Hypothalamus (tissue), 51 donors: Measurements from ENCODE around the gene UPK1A.

Source experiments
- DNase-seq, 51 donors: peaks; one replicate each; lab custom pipeline; 2025; lab: John Stamatoyannopoulos, UW

Gene UPK1A

GRCh38 chr19:35666251-35666913, at the start of gene UPK1A:
UPK1A (plus strand) TSS chr19:35666517; CDS start chr19:35666813, 296 bp downstream.
- DNase-seq: no peak

- DNase-seq: no peak
Measured at GRCh38 chr19:35618857-35619256, 47.5 kb upstream of the UPK1A start.

- DNase-seq: no peak
Measured at GRCh38 chr19:35619290-35619923, 46.9 kb upstream of the UPK1A start.

DNA sequence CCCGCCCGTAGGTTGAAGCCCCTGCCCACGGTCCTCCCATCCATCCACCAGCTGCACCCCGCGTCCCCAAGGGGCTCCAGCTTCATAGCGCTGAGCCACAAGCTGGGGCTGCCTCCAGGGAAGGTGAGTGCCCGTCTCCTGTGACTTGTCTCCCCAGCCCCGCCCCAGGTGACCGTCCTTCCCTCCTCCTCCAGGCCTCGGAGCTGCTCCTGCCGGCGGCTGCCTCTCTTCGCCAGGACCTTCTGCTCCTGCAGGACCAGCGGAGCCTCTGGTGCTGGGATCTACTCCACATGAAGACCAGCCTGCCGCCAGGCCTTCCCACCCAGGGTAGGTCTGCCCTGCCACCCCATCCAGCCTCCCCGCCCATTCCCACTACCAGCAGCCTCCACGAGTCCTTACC, 46.3 kb upstream of the UPK1A start:
- no peak for DNase-seq

- no peak for DNase-seq
Measured at GRCh38 chr19:35621708-35622107, 44.6 kb upstream of the UPK1A start.

GRCh38 chr19:35622750-35623149, 43.6 kb upstream of the UPK1A start:
- DNase-seq: no peak

GRCh38 chr19:35623327-35624010, 42.8 kb upstream of the UPK1A start:
- peak in 1 of 51 donors; percentile 3 for DNase-seq

DNA sequence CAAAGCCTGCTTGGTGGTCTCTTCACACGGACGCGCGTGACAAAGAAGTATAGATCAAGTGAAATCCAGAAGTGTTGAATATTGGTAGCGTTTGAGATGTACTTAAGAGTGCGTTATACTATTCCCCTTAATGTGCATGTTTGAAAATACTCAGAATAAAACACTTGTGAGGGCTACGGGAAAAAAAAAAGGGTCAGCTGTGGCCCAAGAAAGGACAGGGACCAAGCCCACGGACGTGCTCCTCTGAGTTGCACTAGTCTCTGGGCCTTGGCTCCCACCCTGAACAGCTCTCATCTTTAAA, 38.1 kb upstream of the UPK1A start:
- no peak for DNase-seq

GRCh38 chr19:35628565-35629331, 37.6 kb upstream of the UPK1A start, which contains the start of gene RBM42:
RBM42 (plus strand) TSS chr19:35629036; CDS start chr19:35629154, 118 bp downstream.
- peak; percentile 79 to 98 (median 93) for DNase-seq

DNA sequence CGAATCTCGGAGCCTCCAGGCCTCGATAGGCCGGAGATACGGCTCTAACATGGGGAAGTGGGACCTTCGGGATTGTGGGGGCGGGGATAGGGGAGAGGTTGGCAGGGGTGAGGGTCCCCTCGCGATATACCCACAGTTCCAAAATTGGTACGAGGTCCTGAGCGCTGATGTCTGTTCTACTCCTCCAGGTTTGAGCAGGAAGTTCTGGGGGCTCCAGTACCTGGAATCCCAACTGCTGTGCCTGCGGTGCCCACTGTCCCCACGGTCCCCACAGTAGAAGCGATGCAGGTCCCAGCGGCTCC, 37.0 kb upstream of the UPK1A start:
- no peak for DNase-seq

GRCh38 chr19:35633727-35634440, 32.4 kb upstream of the UPK1A start:
- DNase-seq: no peak

GRCh38 chr19:35636651-35637050, 29.7 kb upstream of the UPK1A start:
- no peak for DNase-seq

DNA sequence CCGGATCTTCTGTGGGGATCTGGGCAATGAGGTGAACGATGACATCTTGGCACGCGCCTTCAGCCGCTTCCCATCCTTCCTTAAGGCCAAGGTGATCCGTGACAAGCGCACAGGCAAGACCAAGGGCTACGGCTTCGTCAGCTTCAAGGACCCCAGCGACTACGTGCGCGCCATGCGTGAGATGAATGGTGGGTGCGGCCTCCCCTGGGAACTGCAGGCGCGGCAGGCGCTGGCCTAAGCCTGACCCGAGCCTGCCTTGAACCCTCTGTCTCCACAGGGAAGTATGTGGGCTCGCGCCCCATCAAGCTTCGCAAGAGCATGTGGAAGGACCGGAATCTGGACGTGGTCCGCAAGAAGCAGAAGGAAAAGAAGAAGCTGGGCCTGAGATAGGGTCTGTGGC, 29.2 kb upstream of the UPK1A start:
- no peak for DNase-seq

GRCh38 chr19:35639321-35639639, 27.0 kb upstream of the UPK1A start:
- no peak for DNase-seq

DNA sequence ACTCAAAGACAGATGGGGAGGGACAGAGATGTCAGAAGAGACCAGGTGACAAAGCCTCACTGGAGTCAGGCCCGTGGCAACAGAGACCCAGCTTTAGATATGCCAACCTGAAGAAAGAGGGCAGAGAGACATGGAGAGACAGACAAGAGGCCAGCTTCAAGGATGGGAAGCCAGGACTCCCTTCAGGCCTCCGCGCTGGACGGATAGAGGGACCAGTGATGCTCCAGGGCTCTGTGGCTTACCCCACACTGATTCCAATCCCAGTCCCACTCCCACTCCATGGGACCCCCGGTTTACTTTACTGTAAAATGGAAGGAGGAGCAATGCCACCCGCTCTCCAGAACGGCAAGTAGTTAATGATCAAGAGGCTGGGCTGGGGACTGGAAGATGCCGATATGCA, 26.5 kb upstream of the UPK1A start:
- DNase-seq: no peak

DNA sequence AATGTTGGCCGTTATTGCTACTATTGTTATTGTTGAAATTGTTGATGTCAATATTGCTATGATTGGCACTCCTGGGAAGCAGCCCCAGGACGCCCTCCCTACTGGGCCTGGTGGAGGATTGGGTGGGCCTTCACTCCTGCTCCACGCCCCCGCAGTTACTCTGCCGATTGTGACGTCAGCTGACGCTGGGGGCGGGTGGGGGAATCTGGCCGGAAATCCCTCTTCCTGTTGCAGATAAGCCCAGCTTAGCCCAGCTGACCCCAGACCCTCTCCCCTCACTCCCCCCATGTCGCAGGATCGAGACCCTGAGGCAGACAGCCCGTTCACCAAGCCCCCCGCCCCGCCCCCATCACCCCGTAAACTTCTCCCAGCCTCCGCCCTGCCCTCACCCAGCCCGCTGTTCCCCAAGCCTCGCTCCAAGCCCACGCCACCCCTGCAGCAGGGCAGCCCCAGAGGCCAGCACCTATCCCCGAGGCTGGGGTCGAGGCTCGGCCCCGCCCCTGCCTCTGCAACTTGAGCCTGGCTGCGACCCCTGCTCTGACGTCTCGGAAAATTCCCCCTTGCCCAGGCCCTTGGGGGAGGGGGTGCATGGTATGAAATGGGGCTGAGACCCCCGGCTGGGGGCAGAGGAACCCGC, 24.7 kb upstream of the UPK1A start, which contains the start of gene ETV2:
TSS of gene ETV2 (plus strand) at position 231 of the 637 bp plus-strand sequence. CDS start 716 bp downstream, outside the sequence.
- no peak for DNase-seq

DNA sequence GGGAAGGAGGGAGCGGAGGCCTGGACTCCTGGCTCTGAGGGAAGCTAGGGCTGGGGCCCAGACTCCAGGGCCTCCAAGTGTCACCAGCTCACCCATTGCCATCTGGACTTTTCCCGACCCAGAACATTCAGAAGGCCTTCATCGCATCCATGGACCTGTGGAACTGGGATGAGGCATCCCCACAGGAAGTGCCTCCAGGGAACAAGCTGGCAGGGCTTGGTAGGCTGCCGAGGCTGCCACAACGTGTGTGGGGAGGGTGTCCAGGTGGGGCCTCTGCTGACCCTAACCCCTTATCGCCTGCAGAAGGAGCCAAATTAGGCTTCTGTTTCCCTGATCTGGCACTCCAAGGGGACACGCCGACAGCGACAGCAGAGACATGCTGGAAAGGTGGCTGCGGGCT, 24.0 kb upstream of the UPK1A start:
- DNase-seq: no peak

- DNase-seq: no peak
Measured at GRCh38 chr19:35642798-35643254, 23.5 kb upstream of the UPK1A start.

DNA sequence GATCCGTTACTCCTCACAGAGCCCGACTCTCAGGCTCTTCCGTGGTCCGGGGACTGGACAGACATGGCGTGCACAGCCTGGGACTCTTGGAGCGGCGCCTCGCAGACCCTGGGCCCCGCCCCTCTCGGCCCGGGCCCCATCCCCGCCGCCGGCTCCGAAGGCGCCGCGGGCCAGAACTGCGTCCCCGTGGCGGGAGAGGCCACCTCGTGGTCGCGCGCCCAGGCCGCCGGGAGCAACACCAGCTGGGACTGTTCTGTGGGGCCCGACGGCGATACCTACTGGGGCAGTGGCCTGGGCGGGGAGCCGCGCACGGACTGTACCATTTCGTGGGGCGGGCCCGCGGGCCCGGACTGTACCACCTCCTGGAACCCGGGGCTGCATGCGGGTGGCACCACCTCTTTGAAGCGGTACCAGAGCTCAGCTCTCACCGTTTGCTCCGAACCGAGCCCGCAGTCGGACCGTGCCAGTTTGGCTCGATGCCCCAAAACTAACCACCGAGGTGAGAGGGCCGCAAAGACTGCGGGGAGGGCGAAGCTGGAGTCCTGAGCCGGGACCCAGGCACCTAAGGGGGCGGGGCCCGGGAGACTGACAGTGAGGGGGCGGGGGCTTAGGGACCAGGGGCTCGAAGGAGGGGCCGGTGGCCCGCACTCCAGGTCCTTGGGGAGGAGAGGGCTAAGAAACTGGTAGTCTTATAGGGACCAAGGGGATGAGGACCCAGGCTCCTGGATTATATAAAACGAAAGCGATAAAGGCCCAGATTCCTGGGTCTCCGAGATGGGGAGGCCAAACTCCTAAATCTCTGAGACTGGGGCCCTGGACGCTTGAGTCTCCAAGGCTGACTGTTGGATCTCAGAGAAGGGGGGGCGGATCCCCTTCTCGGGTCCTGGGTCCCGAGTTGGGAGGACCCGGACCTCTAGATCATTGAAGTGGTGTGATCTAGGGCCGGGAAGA, 22.8 kb upstream of the UPK1A start:
- DNase-seq: peak in 44 of 51 donors; percentile 7 to 79 (median 42)
